GM10266 (cell line): ENCODE measurements around the gene LRP3.

ENCODE experiments used
- DNase-seq: peaks from one replicate; pipeline ENCODE4 v3.0.0; 2012; ENCODE audit errors: extremely low spot score
- CTCF ChIP-seq: IDR thresholded peaks from 2 replicates; pipeline ENCODE4 v1.5.1; 2012; ENCODE audit warnings: mild to moderate bottlenecking, low read depth; ENCODE audit not compliant: control insufficient read depth, insufficient read depth; ENCODE audit errors: missing control alignments

Gene LRP3

DNA sequence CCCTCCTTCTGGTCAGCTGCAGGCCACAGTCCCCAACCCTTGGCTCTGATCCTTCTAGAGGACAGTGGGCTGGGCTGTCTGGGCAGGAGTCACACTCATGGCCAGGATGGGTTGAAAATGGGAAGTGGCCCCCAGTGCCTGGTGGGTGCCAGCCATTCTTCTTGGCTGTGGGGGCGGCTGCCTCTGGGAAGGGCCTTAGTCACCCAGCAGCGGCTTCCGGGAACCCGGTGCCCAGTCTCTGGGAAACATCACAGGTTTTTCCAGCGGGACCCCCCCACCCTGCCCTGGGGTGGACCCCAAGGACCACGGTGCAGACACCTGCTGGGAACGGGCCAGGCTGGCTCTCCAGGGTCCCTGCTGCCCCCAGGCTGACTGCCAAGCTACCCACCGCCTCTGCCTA, 58.8 kb downstream of the LRP3 start:
- DNase-seq, result no peak
- no peak for TF ChIP-seq CTCF

GRCh38 chr19:33254245-33254824, 60.2 kb downstream of the LRP3 start:
- TF ChIP-seq CTCF, result no peak
- DNase-seq, result no peak

DNA sequence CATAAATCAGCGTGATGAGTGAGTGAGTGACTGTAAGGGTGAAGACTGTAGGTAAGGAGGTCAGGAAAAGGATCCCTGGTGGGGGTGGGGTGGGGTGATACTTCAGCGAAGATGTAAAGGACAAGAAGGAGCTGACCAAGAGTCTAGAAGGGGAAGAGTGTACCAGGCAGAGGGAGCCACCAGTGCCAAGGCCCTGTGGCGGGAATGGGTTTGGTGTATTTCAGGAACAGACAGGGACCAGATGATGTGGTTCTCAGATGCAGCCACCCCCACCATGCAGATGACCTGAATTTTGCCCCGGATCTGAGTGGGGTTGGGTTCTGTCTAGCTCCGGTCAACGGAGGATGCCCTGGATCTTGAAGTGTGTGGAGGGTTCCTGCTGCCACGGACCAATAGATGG, 61.7 kb downstream of the LRP3 start:
- no peak for TF ChIP-seq CTCF
- no peak for DNase-seq

GRCh38 chr19:33256261-33256660, 62.1 kb downstream of the LRP3 start:
- DNase-seq, result no peak
- no peak for TF ChIP-seq CTCF

DNA sequence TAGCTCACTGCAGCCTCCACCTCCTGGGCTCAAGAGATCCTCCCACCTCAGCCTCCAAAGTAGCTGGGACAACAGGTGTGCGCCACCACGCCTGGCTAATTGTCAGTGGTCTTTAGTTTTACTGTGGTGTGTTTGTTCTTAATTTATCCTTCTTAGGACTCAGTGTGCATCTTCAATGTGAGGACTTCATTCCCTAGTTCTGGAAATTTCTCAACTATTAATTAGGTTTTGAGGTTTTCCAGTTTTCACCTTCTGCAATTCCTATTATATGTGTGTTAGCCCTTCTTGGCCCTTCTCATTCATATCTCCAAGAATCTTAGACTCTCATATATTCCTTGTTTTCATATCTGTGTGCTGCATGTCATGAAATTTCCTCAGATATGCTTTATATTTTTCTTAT, 63.7 kb downstream of the LRP3 start:
- no peak for DNase-seq
- no peak for TF ChIP-seq CTCF
